A549 (cell line): ENCODE data around the gene PDS5B.

Source experiments
- CTCF ChIP-seq: fragments of >200 bp; sonication (Bioruptor Twin); formaldehyde crosslinking; IDR thresholded peaks from 3 replicates; pipeline ENCODE4 v1.5.1; 2016
- EP300 ChIP-seq, 2 experiments: fragments of >200 bp; sonication (Bioruptor Twin); formaldehyde crosslinking; IDR thresholded peaks; 2 replicates in 1 of 2; 3 replicates in 1 of 2; pipeline ENCODE4 v1.6.1; 2016 to 2017
- GATA3 ChIP-seq: IDR thresholded peaks from 2 replicates; pipeline ENCODE4 v1.6.1; 2012; ENCODE audit warnings: borderline replicate concordance
- JUNB ChIP-seq: fragments of >200 bp; sonication (Bioruptor Twin); formaldehyde crosslinking; IDR thresholded peaks from 2 replicates; pipeline ENCODE4 v1.6.1; 2016
- MAX ChIP-seq: IDR thresholded peaks from 2 replicates; pipeline ENCODE4 v1.6.1; 2012
- MAZ ChIP-seq: fragments of 150-350 bp; IDR thresholded peaks from 2 replicates; pipeline ENCODE4 v1.6.1; 2014; ENCODE audit warnings: antibody characterized with exemption, low read depth, low read length, borderline replicate concordance
- NR3C1 ChIP-seq: fragments of >200 bp; sonication (Bioruptor Twin); formaldehyde crosslinking; IDR thresholded peaks from 3 replicates; pipeline ENCODE4 v1.6.1; 2017
- PBX3 ChIP-seq: IDR thresholded peaks from 2 replicates; pipeline ENCODE4 v1.6.1; 2012
- POLR2A ChIP-seq: IDR thresholded peaks from 2 replicates; pipeline ENCODE4 v1.6.1; 2012; ENCODE audit warnings: mild to moderate bottlenecking, low read length
- RAD21 ChIP-seq, 2 experiments: fragments of >200 bp in 1 of 2; sonication (Bioruptor Twin) in 1 of 2; formaldehyde crosslinking in 1 of 2; IDR thresholded peaks in 1 of 2; conservative IDR thresholded peaks in 1 of 2; 2 replicates in 1 of 2; 3 replicates in 1 of 2; pipeline ENCODE4 v1.6.1; 2012 to 2018; ENCODE audit warnings: inconsistent platforms in 1 of 2
- REST ChIP-seq: fragments of 200-600 bp; sonication (generic); IDR thresholded peaks from 2 replicates; pipeline ENCODE4 v1.6.1; 2016; ENCODE audit warnings: antibody characterized with exemption, mild to moderate bottlenecking, moderate library complexity
- SREBF2 ChIP-seq: fragments of 450-650 bp; IDR thresholded peaks from 2 replicates; pipeline ENCODE4 v1.6.1; 2014; ENCODE audit warnings: mild to moderate bottlenecking, moderate library complexity

- TF ChIP-seq MAX (no peak), CTCF (no peak), NR3C1 (no peak), JUNB (no peak), POLR2A (no peak), PBX3 (no peak), GATA3 (no peak), REST (no peak), SREBF2 (no peak), MAZ (no peak), RAD21 (conservative IDR thresholded peaks at IDR 0.05 in 1 of 2, IDR thresholded peaks at IDR 0.05 in 1 of 2) (no peak), EP300 (IDR thresholded peaks at IDR 0.05) (no peak)
Observed at GRCh38 chr13:32538143-32538620, 48.1 kb upstream of the PDS5B start.
